H1 (cell line): Measurements from ENCODE around the gene SERPINB1. TPM values are rescaled to one million over a fixed set of nuclear protein-coding genes. Genes with fewer than 3 reads are reported as not detected.

Experiments used
- CTCF ChIA-PET: fragments of 300-600 bp; sonication (Branson Sonifier 250); formaldehyde crosslinking; loops from one replicate; lab custom pipeline; 2021; ENCODE audit not compliant: partially characterized antibody; lab: Charles Lee
- POLR2A ChIA-PET: fragments of 300-600 bp; sonication (Branson Sonifier 250); formaldehyde crosslinking; loops from one replicate; lab custom pipeline; 2021; ENCODE audit warnings: inconsistent platforms; ENCODE audit not compliant: partially characterized antibody; lab: Charles Lee
- DNase-seq, 2 experiments: peaks; one replicate each; pipeline versions ENCODE4 v3.0.0 to v3.0.0-alpha.2; 2010 to 2022; ENCODE audit warnings: low spot score in 2 of 2, low read depth in 1 of 2, mixed read lengths in 1 of 2
- FAIRE-seq: peaks from 2 replicates; lab custom pipeline; 2011; peaks lifted over from hg19 to GRCh38; lab: Jason Lieb, UNC
- H2AFZ ChIP-seq: 2 replicates; pipeline ENCODE4 v1.8.1; 2012; ENCODE audit warnings: low read length, inconsistent platforms
- H2AK5ac ChIP-seq: 2 replicates; pipeline ENCODE4 v1.6.1; 2013; ENCODE audit warnings: low read depth, low read length
- H2BK120ac ChIP-seq: replicated peaks from 2 replicates; pipeline ENCODE3; 2013; ENCODE audit warnings: low read depth, low read length, inconsistent platforms
- H2BK12ac ChIP-seq: 2 replicates; pipeline ENCODE4 v1.6.1; 2013; ENCODE audit warnings: low read depth, low read length
- H2BK15ac ChIP-seq: 2 replicates; pipeline ENCODE4 v1.6.1; 2013; ENCODE audit warnings: low read length
- H2BK20ac ChIP-seq: 2 replicates; pipeline ENCODE4 v1.6.1; 2013; ENCODE audit warnings: low read length
- H2BK5ac ChIP-seq: 2 replicates; pipeline ENCODE4 v1.6.1; 2013; ENCODE audit warnings: low read depth, low read length
- H3K14ac ChIP-seq: 2 replicates; pipeline ENCODE4 v1.6.1; 2013; ENCODE audit warnings: inconsistent platforms; ENCODE audit not compliant: insufficient read length
- H3K18ac ChIP-seq: 2 replicates; pipeline ENCODE4 v1.6.1; 2013; ENCODE audit warnings: low read length; ENCODE audit errors: extremely low read depth
- H3K23ac ChIP-seq: 2 replicates; pipeline ENCODE4 v1.6.1; 2013; ENCODE audit warnings: inconsistent platforms; ENCODE audit not compliant: insufficient read length
- H3K23me2 ChIP-seq: 2 replicates; pipeline ENCODE4 v1.6.1; 2013; ENCODE audit warnings: low read depth, low read length
- H3K27ac ChIP-seq: 2 replicates; pipeline ENCODE4 v1.6.1; 2011; ENCODE audit warnings: low read depth, low read length, inconsistent platforms
- H3K27me3 ChIP-seq, 4 experiments: replicated peaks in 1 of 4; 1 replicate in 1 of 4; 2 replicates in 3 of 4; pipeline versions ENCODE4 v1.6.1 to v1.8.1; 2011 to 2013; ENCODE audit warnings: low read length in 3 of 4, mild to moderate bottlenecking in 3 of 4, inconsistent platforms in 2 of 4, mixed read lengths in 2 of 4, moderate library complexity in 1 of 4; ENCODE audit not compliant: control insufficient read depth in 3 of 4, insufficient read depth in 3 of 4; ENCODE audit errors: extremely low read depth in 1 of 4
- H3K36me3 ChIP-seq, 4 experiments: 2 replicates each; pipeline versions ENCODE4 v1.6.1 to v1.8.1; 2011 to 2013; ENCODE audit warnings: mild to moderate bottlenecking in 4 of 4, low read length in 3 of 4, moderate library complexity in 2 of 4, control low read depth in 1 of 4, inconsistent platforms in 1 of 4; ENCODE audit not compliant: insufficient read depth in 4 of 4, control insufficient read depth in 2 of 4
- H3K4ac ChIP-seq: replicated peaks from 2 replicates; pipeline ENCODE3; 2013; ENCODE audit warnings: low read length, low read depth, mixed read lengths, inconsistent platforms; ENCODE audit not compliant: insufficient read length
- H3K4me1 ChIP-seq, 4 experiments: replicated peaks in 1 of 4; 1 replicate in 1 of 4; 2 replicates in 3 of 4; pipeline versions ENCODE4 v1.6.1 to v1.8.1; 2011 to 2013; ENCODE audit warnings: low read length in 3 of 4, inconsistent platforms in 2 of 4, mixed read lengths in 1 of 4; ENCODE audit not compliant: insufficient read depth in 4 of 4, control insufficient read depth in 3 of 4
- H3K4me2 ChIP-seq, 2 experiments: 2 replicates each; pipeline versions ENCODE4 v1.6.1 to v1.8.1; 2011 to 2013; ENCODE audit warnings: low read depth in 2 of 2, low read length in 2 of 2, control low read depth in 1 of 2, inconsistent platforms in 1 of 2, mild to moderate bottlenecking in 1 of 2; ENCODE audit not compliant: insufficient read depth in 1 of 2
- H3K4me3 ChIP-seq, 4 experiments: fragments of 200-600, 300-600 bp in 1 of 4; sonication (generic), shearing (Covaris generic), sonication (Bioruptor Twin) in 1 of 4; 2 replicates each; pipeline versions ENCODE4 v1.5.1 to v1.8.1; 2011 to 2016; ENCODE audit warnings: low read length in 4 of 4, low read depth in 3 of 4, control low read depth in 2 of 4, inconsistent platforms in 2 of 4, mild to moderate bottlenecking in 2 of 4, mixed read lengths in 1 of 4, moderate library complexity in 1 of 4; ENCODE audit not compliant: insufficient read depth in 2 of 4; ENCODE audit errors: extremely low read depth in 1 of 4
- H3K56ac ChIP-seq: replicated peaks from 2 replicates; pipeline ENCODE3; 2013; ENCODE audit warnings: low read depth, mild to moderate bottlenecking, mixed read lengths, low read length, inconsistent platforms; ENCODE audit not compliant: insufficient read length
- H3K79me1 ChIP-seq: 2 replicates; pipeline ENCODE4 v1.6.1; 2013; ENCODE audit warnings: low read depth, low read length, control low read depth
- H3K79me2 ChIP-seq, 2 experiments: 2 replicates each; pipeline versions ENCODE4 v1.6.1 to v1.8.1; 2012 to 2013; ENCODE audit warnings: low read length in 2 of 2, mild to moderate bottlenecking in 2 of 2, inconsistent platforms in 1 of 2; ENCODE audit not compliant: insufficient read depth in 2 of 2, control insufficient read depth in 1 of 2
- H3K9ac ChIP-seq, 4 experiments: replicated peaks in 1 of 4; 1 replicate in 1 of 4; 2 replicates in 3 of 4; pipeline versions ENCODE4 v1.6.1 to v1.8.1; 2011 to 2013; ENCODE audit warnings: low read depth in 3 of 4, low read length in 3 of 4, control low read depth in 2 of 4, mild to moderate bottlenecking in 2 of 4, moderate library complexity in 2 of 4, inconsistent platforms in 1 of 4; ENCODE audit errors: extremely low read depth in 1 of 4
- H3K9me3 ChIP-seq, 2 experiments: 2 replicates each; pipeline versions ENCODE4 v1.6.1 to v1.8.1; 2012 to 2013; ENCODE audit warnings: mild to moderate bottlenecking in 2 of 2, moderate library complexity in 2 of 2, control low read depth in 1 of 2, inconsistent platforms in 1 of 2, low read depth in 1 of 2, low read length in 1 of 2, mixed read lengths in 1 of 2; ENCODE audit not compliant: insufficient read depth in 2 of 2
- H4K20me1 ChIP-seq, 2 experiments: replicated peaks in 1 of 2; 2 replicates each; pipeline versions ENCODE3 to v1.8.1; 2011 to 2013; ENCODE audit warnings: inconsistent platforms in 2 of 2, low read length in 2 of 2, mild to moderate bottlenecking in 1 of 2; ENCODE audit not compliant: insufficient read depth in 2 of 2, control insufficient read depth in 1 of 2
- H4K5ac ChIP-seq: 2 replicates; pipeline ENCODE4 v1.6.1; 2013; ENCODE audit warnings: low read length, low read depth, mixed read lengths, inconsistent platforms; ENCODE audit not compliant: insufficient read length
- H4K8ac ChIP-seq: 2 replicates; pipeline ENCODE4 v1.8.0; 2013; ENCODE audit warnings: mild to moderate bottlenecking, moderate library complexity, low read length, inconsistent platforms; ENCODE audit not compliant: insufficient read depth; ENCODE audit errors: extremely low read depth
- H4K91ac ChIP-seq: replicated peaks from 2 replicates; pipeline ENCODE3; 2013; ENCODE audit warnings: low read length, mixed read lengths, inconsistent platforms; ENCODE audit not compliant: insufficient read length
- ASH2L ChIP-seq: fragments of 200-600, 300-600 bp; sonication (generic); IDR thresholded peaks from one replicate; pipeline ENCODE4 v1.7.1; 2017; ENCODE audit warnings: low read length
- CREB1 ChIP-seq: IDR thresholded peaks from 2 replicates; pipeline ENCODE4 v1.6.1; 2012; ENCODE audit warnings: inconsistent platforms
- RAD21 ChIP-seq, 2 experiments: IDR thresholded peaks in 1 of 2; conservative IDR thresholded peaks in 1 of 2; 2 replicates each; pipeline ENCODE4 v1.6.1; 2011; ENCODE audit warnings: low read depth in 2 of 2, low read length in 2 of 2, improper control_type of control experiment in 1 of 2, inconsistent platforms in 1 of 2, mild to moderate bottlenecking in 1 of 2, moderate library complexity in 1 of 2
- RFX5 ChIP-seq: IDR thresholded peaks from 2 replicates; pipeline ENCODE4 v1.6.1; 2011; ENCODE audit warnings: low read depth, low read length, improper control_type of control experiment, borderline replicate concordance
- SIN3A ChIP-seq, 2 experiments: IDR thresholded peaks in 1 of 2; conservative IDR thresholded peaks in 1 of 2; 2 replicates each; pipeline ENCODE4 v1.6.1; 2011 to 2012; ENCODE audit warnings: low read length in 2 of 2, improper control_type of control experiment in 1 of 2, low read depth in 1 of 2, mild to moderate bottlenecking in 1 of 2
- WGBS, 2 experiments: shearing (Covaris generic) in 1 of 2; methylation state at CpG; one replicate each; pipeline versions ENCODE4 v1.1.6 to v1.1.7; 2013 to 2015; ENCODE audit warnings: low lambda C conversion rate in 2 of 2, mixed read lengths in 2 of 2, inconsistent platforms in 1 of 2, low coverage in 1 of 2, missing lambda C conversion rate in 1 of 2; ENCODE audit not compliant: insufficient replicate concordance in 2 of 2, insufficient coverage in 1 of 2, insufficient read length in 1 of 2; ENCODE audit errors: extremely low coverage in 1 of 2, missing lambda C conversion rate in 1 of 2; 5-methylcytosine and 5-hydroxymethylcytosine counted together
- polyA plus RNA-seq, 7 experiments: library from polyadenylated mRNA; depleted of rRNA in 3 of 7; stranded (reverse) in 5 of 7; unstranded in 2 of 7; fragments of >200 nt in 5 of 7; fragments of 200-250 nt in 2 of 7; gene quantifications; 1 replicate in 5 of 7; 2 replicates in 1 of 7; 4 replicates in 1 of 7; pipeline versions ENCODE4 v1.2.1 to v1.2.3, GENCODE V29; 2011 to 2013; ENCODE audit warnings: missing spikeins in 2 of 7, mixed read lengths in 2 of 7
- total RNA-seq: library from RNA; stranded (reverse); fragmentation: NEBNext Ultra II Directional; extraction: Animal tissue kit (Norgen Biotek cat#: 25700); gene quantifications from 2 replicates; pipeline ENCODE4 v1.2.1, GENCODE V29; 2021
- TF ChIP-seq, protein P1 (sequence below), 3 experiments: IDR thresholded peaks; 1 replicate in 2 of 3; 2 replicates in 1 of 3; pipeline versions ENCODE4 v1.5.1 to v1.6.1; 2011; ENCODE audit warnings: low read length in 3 of 3, mild to moderate bottlenecking in 3 of 3, inconsistent platforms in 2 of 3, low read depth in 1 of 3, moderate library complexity in 1 of 3; ENCODE audit not compliant: insufficient read depth in 1 of 3; ENCODE audit errors: control extremely low read depth in 1 of 3
- TF ChIP-seq, protein P2 (sequence below): IDR thresholded peaks from 2 replicates; pipeline ENCODE4 v1.6.1; 2012; ENCODE audit warnings: inconsistent platforms

The SERPINB1 gene
- total and polyA plus RNA-seq, 2 of the 8 experiments (the other 6 are each of a cell fraction or from before 2014, with no cell fraction given) = 8.1 to 17.3 TPM

DNA sequence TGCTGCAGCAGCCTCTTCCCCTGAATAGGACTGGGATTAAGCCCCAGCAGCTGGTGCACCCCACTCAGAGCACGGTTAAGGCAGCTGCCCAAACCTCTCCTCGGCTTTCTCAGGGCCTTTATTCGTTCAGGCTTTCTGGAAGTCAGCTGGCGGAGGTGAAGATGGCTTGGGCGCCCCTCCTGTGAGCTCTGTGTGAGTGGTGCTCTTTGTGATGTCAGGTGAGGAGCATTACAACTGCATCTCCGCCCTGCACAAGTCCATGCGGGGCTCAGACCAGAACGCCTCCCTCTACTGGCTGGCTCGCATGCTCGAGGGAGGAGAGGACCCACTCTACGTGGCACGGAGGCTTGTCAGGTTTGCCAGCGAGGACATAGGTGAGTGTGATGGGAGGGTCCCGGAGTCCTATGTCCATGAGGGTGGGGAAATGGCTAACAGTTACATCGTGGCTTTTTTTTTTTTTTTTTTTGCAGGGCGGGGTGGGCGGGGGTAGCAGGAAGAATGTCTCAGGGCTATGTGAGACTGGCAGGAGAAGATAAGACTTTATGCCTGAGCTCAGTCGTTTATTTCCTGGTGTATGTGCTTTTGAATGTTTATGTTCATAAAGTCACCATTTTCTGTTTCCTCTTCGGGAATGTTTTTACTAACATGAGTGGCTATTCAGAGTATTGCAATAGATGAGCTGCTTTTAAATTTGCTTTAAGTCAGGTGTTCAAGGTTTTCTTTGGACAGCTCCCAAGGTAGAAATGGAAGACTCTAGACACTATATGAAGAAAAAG, 58.3 kb downstream of the SERPINB1 start:
- DNase-seq (peak in 1 of 2 experiments; percentile 69), FAIRE-seq (no peak)
- Histone ChIP-seq H4K91ac (no peak overlapping the region), H2BK5ac (no peak overlapping the region), H3K36me3 (peaks cover 0 to 20% (median 7%) of the 10 kb centered on the region in 4 experiments; a peak in 4 of 8 replicates), H3K9ac (no peak overlapping the region), H3K56ac (no peak overlapping the region), H3K14ac (no peak overlapping the region), H3K79me2 (peaks cover 0 to 34% of the 10 kb centered on the region in 2 experiments; a peak in 3 of 4 replicates), H2BK15ac (no peak overlapping the region), H2BK20ac (no peak overlapping the region), H3K79me1 (peaks cover 8% of the 10 kb centered on the region; the same call in 1 of the 2 replicates), H3K4ac (no peak overlapping the region), H4K5ac (no peak overlapping the region), H2BK120ac (no peak overlapping the region), H2BK12ac (no peak overlapping the region), H3K18ac (no peak overlapping the region), H3K23ac (no peak overlapping the region), H2AK5ac (no peak overlapping the region), H3K9me3 (no peaks in the 10 kb centered on the region), H4K8ac (no peak overlapping the region; the same call in 1 of the 2 replicates), H3K4me3 (no peak overlapping the region), H3K27ac (no peak overlapping the region), H3K23me2 (no peaks in the 10 kb centered on the region), H2AFZ (no peak overlapping the region), H3K27me3 (no peaks in the 10 kb centered on the region), H4K20me1 (peaks cover 0 to 9% of the 10 kb centered on the region in 2 experiments), H3K4me1 (peaks cover 0 to 3% (median 0%) of the 10 kb centered on the region in 4 experiments; a peak in 2 of 7 replicates), H3K4me2 (no peak overlapping the region)
- TF ChIP-seq RFX5 (no peak), CREB1 (peak; percentile 56), RAD21 (IDR thresholded peaks at IDR 0.05 in 1 of 2, conservative IDR thresholded peaks at IDR 0.05 in 1 of 2; ENCODE audit: low read depth in 2 of 2, low read length in 2 of 2) (peak in 1 of 2 experiments; percentile 24; a peak in 1 of 4 replicates), ASH2L (no peak), SIN3A (conservative IDR thresholded peaks at IDR 0.05 in 1 of 2, IDR thresholded peaks at IDR 0.05 in 1 of 2; ENCODE audit: low read depth in 1 of 2, low read length in 2 of 2) (0 out of 4 replicates have a peak, but pooled peaks of 1 of the 2 experiments have one; percentile 41)
- TF ChIP-seq, protein P1, sequence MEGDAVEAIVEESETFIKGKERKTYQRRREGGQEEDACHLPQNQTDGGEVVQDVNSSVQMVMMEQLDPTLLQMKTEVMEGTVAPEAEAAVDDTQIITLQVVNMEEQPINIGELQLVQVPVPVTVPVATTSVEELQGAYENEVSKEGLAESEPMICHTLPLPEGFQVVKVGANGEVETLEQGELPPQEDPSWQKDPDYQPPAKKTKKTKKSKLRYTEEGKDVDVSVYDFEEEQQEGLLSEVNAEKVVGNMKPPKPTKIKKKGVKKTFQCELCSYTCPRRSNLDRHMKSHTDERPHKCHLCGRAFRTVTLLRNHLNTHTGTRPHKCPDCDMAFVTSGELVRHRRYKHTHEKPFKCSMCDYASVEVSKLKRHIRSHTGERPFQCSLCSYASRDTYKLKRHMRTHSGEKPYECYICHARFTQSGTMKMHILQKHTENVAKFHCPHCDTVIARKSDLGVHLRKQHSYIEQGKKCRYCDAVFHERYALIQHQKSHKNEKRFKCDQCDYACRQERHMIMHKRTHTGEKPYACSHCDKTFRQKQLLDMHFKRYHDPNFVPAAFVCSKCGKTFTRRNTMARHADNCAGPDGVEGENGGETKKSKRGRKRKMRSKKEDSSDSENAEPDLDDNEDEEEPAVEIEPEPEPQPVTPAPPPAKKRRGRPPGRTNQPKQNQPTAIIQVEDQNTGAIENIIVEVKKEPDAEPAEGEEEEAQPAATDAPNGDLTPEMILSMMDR (IDR thresholded peaks at IDR 0.05; ENCODE audit: control extremely low read depth in 1 of 3, insufficient read depth in 1 of 3, low read depth in 1 of 3, low read length in 3 of 3) = peak; percentile 11 to 66 (median 54); a peak in 3 of 4 replicates
- TF ChIP-seq, protein P2, sequence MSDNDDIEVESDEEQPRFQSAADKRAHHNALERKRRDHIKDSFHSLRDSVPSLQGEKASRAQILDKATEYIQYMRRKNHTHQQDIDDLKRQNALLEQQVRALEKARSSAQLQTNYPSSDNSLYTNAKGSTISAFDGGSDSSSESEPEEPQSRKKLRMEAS = peak; percentile 60; the same call in 1 of the 2 replicates
- 75% methylated on average over 16 of the region's 19 CpGs; no CpG with 5 or more reads in 1 of the 2 experiments for WGBS, 2 experiments
- ChIA-PET POLR2A (interaction anchor here (0.6 to 2.9 kb wide), 9 partner anchors 10 to 273 kb away, joined by 3 to 16 read pairs (median 4); partner anchors contain the start of gene WRNIP1), CTCF (interaction anchor here (0.7 to 3.1 kb wide), 22 partner anchors 8 to 204 kb away, joined by 3 to 20 read pairs (median 4); partner anchors contain the start of genes MYLK4 and SERPINB1)
